Muscle of leg (tissue), 11 donors: Measurements from ENCODE around the gene KIAA0408. TPM values are rescaled to one million over a fixed set of nuclear protein-coding genes. Genes with fewer than 3 reads are reported as not detected.
A peak's percentile ranks its signal among the peaks of the same experiment; 100 is the strongest.
"Not testable (repeated sequence)": the region's sequence is repeated elsewhere in the genome, so short reads cannot be mapped to it uniquely, and the experiment has no call there.

Experiments used
- DNase-seq: peaks from one replicate; pipeline ENCODE4 v3.0.0; 2013
- H3K27ac ChIP-seq: one replicate; pipeline ENCODE4 v1.5.1; 2013; ENCODE audit warnings: mild to moderate bottlenecking, low read length, control low read depth
- H3K27me3 ChIP-seq: one replicate; pipeline ENCODE4 v1.6.1; 2013; ENCODE audit warnings: low read length; ENCODE audit not compliant: control insufficient read depth, insufficient read depth
- H3K36me3 ChIP-seq: one replicate; pipeline ENCODE4 v1.6.1; 2013; ENCODE audit warnings: low read length; ENCODE audit not compliant: control insufficient read depth, insufficient read depth
- H3K4me1 ChIP-seq: one replicate; pipeline ENCODE4 v1.6.1; 2013; ENCODE audit warnings: low read length; ENCODE audit not compliant: control insufficient read depth, insufficient read depth
- H3K4me3 ChIP-seq: one replicate; pipeline ENCODE4 v1.5.1; 2013; ENCODE audit warnings: low read length, control low read depth
- H3K9me3 ChIP-seq: replicated peaks from 2 replicates; pipeline ENCODE4 v1.6.1; 2013; ENCODE audit warnings: low read depth, low read length; ENCODE audit not compliant: control insufficient read depth
- WGBS: methylation state at CpG from one replicate; pipeline ENCODE4 v1.1.5; 2013; ENCODE audit warnings: missing lambda C conversion rate; ENCODE audit not compliant: insufficient coverage; 5-methylcytosine and 5-hydroxymethylcytosine counted together
- polyA plus RNA-seq, 8 donors: library from polyadenylated mRNA; unstranded; fragments of 120-200 nt; gene quantifications; one replicate each; pipeline versions ENCODE4 v1.2.1 to v1.2.3, GENCODE V29; 2013; ENCODE audit warnings: inconsistent platforms in 1 of 8, low replicate concordance in 1 of 8; ENCODE audit not compliant: insufficient read length in 8 of 8, insufficient read depth in 1 of 8
- total RNA-seq: library from RNA; stranded (reverse); fragments of 120-200 nt; gene quantifications from one replicate; pipeline ENCODE4 v1.2.4, GENCODE V29; 2013

The KIAA0408 gene
- total and polyA plus RNA-seq, 9 donors = 13.8 to 23.1 (median 17.6) TPM

DNA sequence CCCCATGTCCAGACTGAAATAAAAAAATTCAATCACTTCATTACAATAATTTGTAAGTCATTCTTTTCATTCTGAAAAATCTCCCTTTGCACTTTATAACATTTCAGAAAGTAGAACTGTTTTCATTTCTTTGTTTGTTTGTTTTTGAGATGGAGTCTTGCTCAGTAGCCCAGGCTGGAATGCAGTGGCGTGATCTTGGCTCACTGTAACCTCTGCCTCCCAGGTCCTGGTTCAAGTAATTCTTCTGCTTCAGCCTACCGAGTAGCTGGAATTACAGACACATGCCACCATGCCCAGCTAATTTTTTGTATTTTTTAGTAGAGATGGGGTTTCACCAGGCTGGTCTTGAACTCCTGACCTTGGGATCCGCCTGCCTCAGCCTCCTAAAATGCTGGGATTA is 38.0 kb downstream of the KIAA0408 start:
- WGBS = 40% methylated on average over 1 of the region's 3 CpGs
- not testable (repeated sequence) for DNase-seq, H3K36me3 ChIP-seq, H3K4me1 ChIP-seq, H3K4me3 ChIP-seq, H3K9me3 ChIP-seq, H3K27me3 ChIP-seq, H3K27ac ChIP-seq

DNA sequence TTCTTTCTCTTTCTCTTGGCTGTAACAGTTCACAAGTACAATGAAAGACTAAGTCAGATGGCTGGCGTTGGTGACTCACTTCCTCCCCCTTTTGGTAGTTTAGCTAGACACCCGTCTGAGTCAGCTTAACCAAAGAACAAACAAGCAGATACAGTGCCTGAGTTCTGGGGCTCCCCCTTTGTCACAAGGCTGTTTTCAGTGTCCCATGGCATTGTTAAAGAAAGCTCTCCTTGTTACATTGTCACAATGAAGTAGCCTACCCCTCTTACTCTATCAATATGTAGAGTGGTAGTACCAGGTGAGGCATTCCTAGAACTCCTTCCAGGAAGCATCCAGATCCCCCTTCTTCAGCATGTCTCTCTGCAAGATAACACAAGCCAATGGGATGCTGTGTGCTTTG is 38.6 kb downstream of the KIAA0408 start:
- WGBS = no CpG with 5 or more reads among the region's 2 CpGs
- Histone ChIP-seq H3K27me3 (no peaks in the 10 kb centered on the region), H3K27ac (no peak overlapping the region), H3K9me3 (no peaks in the 10 kb centered on the region), H3K36me3 (no peaks in the 10 kb centered on the region), H3K4me3 (no peak overlapping the region), H3K4me1 (no peaks in the 10 kb centered on the region)
- peak; percentile 91 for DNase-seq

DNA sequence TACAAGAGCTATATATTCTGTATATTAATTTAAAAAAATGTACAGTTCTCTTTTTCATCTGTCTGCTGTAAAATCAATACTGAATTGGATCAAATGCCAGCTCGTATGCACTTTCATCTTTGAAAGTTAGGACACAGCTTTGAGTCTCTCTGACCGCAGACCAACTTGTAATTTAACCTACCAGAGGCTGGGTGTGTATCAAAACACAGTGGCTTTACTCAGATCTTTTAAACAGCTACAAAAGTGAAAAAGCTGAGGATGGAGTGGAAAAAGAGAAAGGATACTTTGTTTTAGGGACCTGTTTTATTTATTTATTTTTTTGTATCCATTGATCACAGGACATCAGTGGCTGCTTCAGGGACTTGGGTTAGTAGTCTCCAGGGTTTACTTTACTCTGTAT is 44.1 kb downstream of the KIAA0408 start:
- H3K27me3 ChIP-seq = no peaks in the 10 kb centered on the region

DNA sequence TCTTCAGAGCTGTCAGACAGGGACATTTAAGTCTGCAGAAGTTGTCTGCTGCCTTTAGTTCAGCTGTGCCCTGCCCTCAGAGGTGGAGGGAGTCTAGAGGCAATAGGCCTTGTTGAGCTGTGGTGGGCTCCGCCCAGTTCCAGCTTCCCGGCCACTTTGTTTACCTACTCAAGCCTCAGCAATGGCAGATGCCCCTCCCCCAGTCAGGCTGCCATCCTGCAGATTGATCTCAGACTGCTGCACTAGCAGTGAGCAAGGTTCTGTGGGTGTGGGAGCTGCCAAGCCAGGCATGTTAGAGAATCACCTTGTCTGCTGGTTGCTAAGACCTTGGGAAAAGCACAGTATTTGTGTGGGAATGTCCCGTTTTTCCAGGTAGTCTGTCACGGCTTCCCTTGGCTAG is 46.1 kb downstream of the KIAA0408 start:
- not testable (repeated sequence) for H3K36me3 ChIP-seq, H3K27ac ChIP-seq, H3K4me1 ChIP-seq, H3K4me3 ChIP-seq, H3K27me3 ChIP-seq, H3K9me3 ChIP-seq, DNase-seq
- 81% methylated on average over 2 of the region's 4 CpGs for WGBS

More for the DNA sequence above, 44.1 kb downstream of the KIAA0408 start:
- H3K9me3 ChIP-seq = no peaks in the 10 kb centered on the region
- H3K4me1 ChIP-seq = no peaks in the 10 kb centered on the region
- H3K36me3 ChIP-seq = no peaks in the 10 kb centered on the region
- no CpG with 5 or more reads among the region's 2 CpGs for WGBS
- H3K4me3 ChIP-seq = no peak overlapping the region
- no peak overlapping the region for H3K27ac ChIP-seq
- no peak for DNase-seq

DNA sequence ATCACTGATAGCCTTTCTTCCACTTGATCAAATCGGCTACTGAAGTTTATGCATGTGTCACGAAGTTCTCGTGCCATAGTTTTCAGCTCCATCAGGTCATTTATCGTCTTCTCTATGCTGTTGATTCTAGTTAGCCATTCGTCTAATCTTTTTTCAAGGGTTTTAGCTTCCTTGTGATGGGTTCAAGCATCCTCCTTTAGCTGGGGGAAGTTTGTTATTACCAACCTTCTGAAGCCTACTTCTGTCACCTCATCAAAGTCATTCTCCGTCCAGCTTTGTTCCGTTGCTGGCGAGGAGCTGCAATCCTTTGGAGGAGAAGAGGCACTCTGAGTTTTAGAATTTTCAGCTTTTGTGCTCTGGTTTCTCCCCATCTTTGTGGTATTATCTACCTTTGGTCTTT is 47.2 kb downstream of the KIAA0408 start:
- not testable (repeated sequence) for H3K4me3 ChIP-seq

More for the DNA sequence above, 47.2 kb downstream of the KIAA0408 start:
- not testable (repeated sequence) for H3K27me3 ChIP-seq, H3K4me1 ChIP-seq, H3K27ac ChIP-seq, H3K36me3 ChIP-seq, DNase-seq, H3K9me3 ChIP-seq
- 90% methylated on average over 2 of the region's 8 CpGs for WGBS

Other genes starting within 250 kb of the KIAA0408 start
- 39.2 TPM for gene RNF146, start 192.5 kb downstream of the KIAA0408 start, total RNA-seq
- gene RNF146, start 192.5 kb downstream of the KIAA0408 start, polyA plus RNA-seq = 10 to 100 TPM; 47.7 to 66.9 (median 54.8) TPM
- 51.2 TPM for gene ECHDC1, start 115.8 kb downstream of the KIAA0408 start, total RNA-seq
- 10 to 100 TPM; 57.3 to 70.0 (median 61.2) TPM for gene ECHDC1, start 115.8 kb downstream of the KIAA0408 start, polyA plus RNA-seq
- 0.09 TPM for gene C6orf58, start 117.8 kb upstream of the KIAA0408 start, total RNA-seq
- gene C6orf58, start 117.8 kb upstream of the KIAA0408 start, polyA plus RNA-seq = 1 to 10 TPM in 2 of 8 donors, under 1 TPM in 6; 0.35 to 1.5 (median 0.61) TPM